Adrenal gland (tissue), 5 donors: Measurements from ENCODE around the gene FGD3.

Experiments used
- POLR2A ChIP-seq, 2 donors: fragments of 450-650 bp; IDR thresholded peaks; one replicate each; pipeline ENCODE4 v1.6.1; 2017; ENCODE audit warnings: antibody characterized with exemption in 2 of 2, mild to moderate bottlenecking in 2 of 2, moderate library complexity in 1 of 2
- TF ChIP-seq, protein P1 (sequence below), 6 experiments: fragments of 450-650 bp in 4 of 6; fragments of 200-600 bp in 2 of 6; sonication (generic) in 1 of 6; IDR thresholded peaks; 1 replicate in 5 of 6; 2 replicates in 1 of 6; pipeline versions ENCODE4 v1.5.1 to v1.8.0; 2016 to 2021; ENCODE audit warnings: antibody characterized with exemption in 6 of 6, mild to moderate bottlenecking in 2 of 6, moderate library complexity in 1 of 6
- donor health status: DM: no; HTN: no; CAD: no.

GRCh38 chr9:92920437-92920836, 26.9 kb upstream of the FGD3 start:
- no peak for TF ChIP-seq POLR2A (IDR thresholded peaks at IDR 0.05)
- TF ChIP-seq, protein P1, sequence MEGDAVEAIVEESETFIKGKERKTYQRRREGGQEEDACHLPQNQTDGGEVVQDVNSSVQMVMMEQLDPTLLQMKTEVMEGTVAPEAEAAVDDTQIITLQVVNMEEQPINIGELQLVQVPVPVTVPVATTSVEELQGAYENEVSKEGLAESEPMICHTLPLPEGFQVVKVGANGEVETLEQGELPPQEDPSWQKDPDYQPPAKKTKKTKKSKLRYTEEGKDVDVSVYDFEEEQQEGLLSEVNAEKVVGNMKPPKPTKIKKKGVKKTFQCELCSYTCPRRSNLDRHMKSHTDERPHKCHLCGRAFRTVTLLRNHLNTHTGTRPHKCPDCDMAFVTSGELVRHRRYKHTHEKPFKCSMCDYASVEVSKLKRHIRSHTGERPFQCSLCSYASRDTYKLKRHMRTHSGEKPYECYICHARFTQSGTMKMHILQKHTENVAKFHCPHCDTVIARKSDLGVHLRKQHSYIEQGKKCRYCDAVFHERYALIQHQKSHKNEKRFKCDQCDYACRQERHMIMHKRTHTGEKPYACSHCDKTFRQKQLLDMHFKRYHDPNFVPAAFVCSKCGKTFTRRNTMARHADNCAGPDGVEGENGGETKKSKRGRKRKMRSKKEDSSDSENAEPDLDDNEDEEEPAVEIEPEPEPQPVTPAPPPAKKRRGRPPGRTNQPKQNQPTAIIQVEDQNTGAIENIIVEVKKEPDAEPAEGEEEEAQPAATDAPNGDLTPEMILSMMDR (IDR thresholded peaks at IDR 0.05): no peak
